ENCODE measurements around the gene FAM185A.

GRCh38 chr7:102819151-102819550, 70.4 kb downstream of the FAM185A start:
- TF ChIP-seq POLR2A (IDR thresholded peaks at IDR 0.05), result no peak
- no peak for TF ChIP-seq CTCF (IDR thresholded peaks at IDR 0.05)
